Breast epithelium (tissue), 3 donors: ENCODE measurements around the gene ADAM12.

ENCODE experiments used
- POLR2A ChIP-seq: fragments of 450-650 bp; IDR thresholded peaks from one replicate; pipeline ENCODE4 v1.6.1; 2016; ENCODE audit warnings: antibody characterized with exemption, mild to moderate bottlenecking, moderate library complexity
- POLR2AphosphoS5 ChIP-seq, 3 donors: sonication (generic); formaldehyde crosslinking; IDR thresholded peaks; one replicate each; pipeline ENCODE4 v1.6.1; 2017; ENCODE audit warnings: antibody characterized with exemption in 3 of 3

GRCh38 chr10:126094537-126094936 is 293.7 kb downstream of the ADAM12 start:
- TF ChIP-seq POLR2AphosphoS5 (IDR thresholded peaks at IDR 0.05) (no peak), POLR2A (no peak)
